Measurements from ENCODE around the gene SELPLG. TPM values are rescaled to one million over a fixed set of nuclear protein-coding genes. Genes with fewer than 3 reads are reported as not detected.
"Not testable (repeated sequence)": the region's sequence is repeated elsewhere in the genome, so short reads cannot be mapped to it uniquely, and the experiment has no call there.

SELPLG gene
- total RNA-seq, 1 donor from 2014 or later: 4.2 TPM

GRCh38 chr12:108642899-108643654 lies 9.4 kb upstream of the SELPLG start:
- no peak for ATAC-seq (ENCODE audit: poor library complexity)
- intact Hi-C loops (cut with DNase I): loop anchor here (10.0 kb wide), 2 partner anchors 312 to 442 kb away; no protein-coding TSS in a partner anchor
- DNase-seq: no peak

GRCh38 chr12:108642269-108642870 lies 8.7 kb upstream of the SELPLG start:
- no peak for ATAC-seq (ENCODE audit: poor library complexity)
- DNase-seq: no peak
- intact Hi-C loops (cut with DNase I): loop anchor here (10.0 kb wide), 2 partner anchors 312 to 442 kb away; no protein-coding TSS in a partner anchor

- ATAC-seq (ENCODE audit: poor library complexity): peak; percentile 14
- intact Hi-C loops (cut with DNase I): loop anchor here (10.0 kb wide), 2 partner anchors 313 to 443 kb away; no protein-coding TSS in a partner anchor
- DNase-seq: no peak
Observed at GRCh38 chr12:108641446-108642268, 8.0 kb upstream of the SELPLG start.

- ATAC-seq (ENCODE audit: poor library complexity) (peak; percentile 5), DNase-seq (no peak)
- intact Hi-C loops (cut with DNase I): loop anchor here (10.0 kb wide), 2 partner anchors 314 to 444 kb away; no protein-coding TSS in a partner anchor
Observed at GRCh38 chr12:108640802-108641445, 7.2 kb upstream of the SELPLG start.

- ATAC-seq (ENCODE audit: poor library complexity): no peak
- DNase-seq: no peak
- intact Hi-C loops (cut with DNase I): no loop called here
Observed at GRCh38 chr12:108638997-108639822, 5.5 kb upstream of the SELPLG start.

GRCh38 chr12:108638141-108638827 lies 4.6 kb upstream of the SELPLG start:
- ATAC-seq (ENCODE audit: poor library complexity): no peak
- no peak for DNase-seq
- intact Hi-C loops (cut with DNase I): no loop called here

- DNase-seq (no peak), ATAC-seq (ENCODE audit: poor library complexity) (no peak)
- intact Hi-C loops (cut with DNase I): no loop called here
Observed at GRCh38 chr12:108637222-108637971, 3.7 kb upstream of the SELPLG start.

- intact Hi-C loops (cut with DNase I): no loop called here
- ATAC-seq (ENCODE audit: poor library complexity): no peak
- DNase-seq: no peak
Observed at GRCh38 chr12:108635997-108636808, 2.5 kb upstream of the SELPLG start.

GRCh38 chr12:108635201-108635996 lies 1.7 kb upstream of the SELPLG start:
- intact Hi-C loops (cut with DNase I): no loop called here
- DNase-seq (no peak), ATAC-seq (ENCODE audit: poor library complexity) (no peak)

GRCh38 chr12:108634341-108634751 lies 652 bp upstream of the SELPLG start:
- no peak for DNase-seq
- ATAC-seq (ENCODE audit: poor library complexity): peak; percentile 8
- intact Hi-C loops (cut with DNase I): no loop called here

GRCh38 chr12:108633081-108633533 lies 587 bp downstream of the SELPLG start:
- no peak for ATAC-seq (ENCODE audit: poor library complexity)
- intact Hi-C loops (cut with DNase I): no loop called here
- DNase-seq: no peak

- DNase-seq; ATAC-seq (ENCODE audit: poor library complexity); intact Hi-C loops (cut with DNase I): not testable (repeated sequence)
Observed at GRCh38 chr12:108631261-108631660, 2.4 kb downstream of the SELPLG start.

- intact Hi-C loops (cut with DNase I): no loop called here
- no peak for DNase-seq
- ATAC-seq (ENCODE audit: poor library complexity): no peak
Observed at GRCh38 chr12:108630481-108631207, 3.0 kb downstream of the SELPLG start.

GRCh38 chr12:108629824-108630476 lies 3.7 kb downstream of the SELPLG start:
- intact Hi-C loops (cut with DNase I): no loop called here
- no peak for DNase-seq
- ATAC-seq (ENCODE audit: poor library complexity): no peak

Measured in Right ventricle myocardium superior (tissue), 1 donor.